Adrenal gland (tissue), 12 donors: ENCODE results near the gene MINDY4. TPM values are rescaled to one million over a fixed set of nuclear protein-coding genes. Genes with fewer than 3 reads are reported as not detected.

ENCODE experiments used
- DNase-seq, 7 donors: peaks; one replicate each; pipeline ENCODE4 v3.0.0-alpha.2; 2019 to 2020
- H3K27ac ChIP-seq, 5 donors: fragments of 200-600 bp; sonication (generic) in 4 of 5; 1 replicate in 3 of 5; 2 replicates in 2 of 5; pipeline versions ENCODE4 v1.5.1 to v1.8.0; 2016 to 2020; ENCODE audit warnings: mild to moderate bottlenecking in 1 of 5
- H3K27me3 ChIP-seq: fragments of 200-600 bp; 2 replicates; pipeline ENCODE4 v1.8.0; 2021
- H3K36me3 ChIP-seq, 2 donors: fragments of 200-600 bp; replicated peaks in 1 of 2; 1 replicate in 1 of 2; 2 replicates in 1 of 2; pipeline versions ENCODE4 v1.5.1 to v1.8.0; 2018 to 2022
- H3K4me1 ChIP-seq, 2 donors: fragments of 200-600 bp; replicated peaks in 1 of 2; 1 replicate in 1 of 2; 2 replicates in 1 of 2; pipeline versions ENCODE4 v1.5.1 to v1.8.0; 2018 to 2021
- H3K4me3 ChIP-seq, 4 donors: fragments of 200-600 bp; sonication (generic) in 3 of 4; one replicate each; pipeline ENCODE4 v1.5.1; 2016 to 2018
- H3K9me3 ChIP-seq, 3 donors: fragments of 200-600 bp; sonication (generic) in 1 of 3; replicated peaks in 1 of 3; 1 replicate in 2 of 3; 2 replicates in 1 of 3; pipeline versions ENCODE4 v1.5.1 to v1.8.0; 2016 to 2021
- POLR2A ChIP-seq, 2 donors: fragments of 450-650 bp; IDR thresholded peaks; one replicate each; pipeline ENCODE4 v1.6.1; 2017; ENCODE audit warnings: antibody characterized with exemption in 2 of 2, mild to moderate bottlenecking in 2 of 2, moderate library complexity in 1 of 2
- WGBS, 4 donors: extraction: QIAGEN DNeasy Blood & Tissue Kit in 2 of 4; methylation state at CpG; one replicate each; pipeline versions ENCODE4 v1.1.5 to v1.1.7; 2013 to 2017; 5-methylcytosine and 5-hydroxymethylcytosine counted together
- intact Hi-C, 2 donors: fragments of 100-400 bp; cut with DNase I; formaldehyde crosslinking; loops; one replicate each; pipeline versions ENCODE4 v1.14.1 to v1.15.0; 2022 to 2023
- polyA plus RNA-seq, 3 donors: library from polyadenylated mRNA; stranded (reverse); fragments of 200-250 nt in 2 of 3; fragments of 350-450 nt in 1 of 3; fragmentation: Illumina TruSeq in 1 of 3; extraction: RNeasy Lipid Tissue Mini Kit (QIAGEN cat#74804) in 1 of 3; gene quantifications; one replicate each; pipeline ENCODE4 v1.2.3, GENCODE V29; 2013 to 2014
- total RNA-seq, 9 donors: library from RNA; depleted of rRNA in 4 of 9; stranded (reverse); fragments of >200 nt in 4 of 9; fragments of 120-200 nt in 1 of 9; fragmentation: NEBNext Ultra II Directional in 1 of 9; extraction: Animal tissue kit (Norgen Biotek cat#: 25700) in 1 of 9; gene quantifications; one replicate each; pipeline versions ENCODE4 v1.1.0 to v1.2.4, GENCODE V29; 2013 to 2023
- TF ChIP-seq, protein P1 (sequence below), 6 experiments: fragments of 450-650 bp in 4 of 6; fragments of 200-600 bp in 2 of 6; sonication (generic) in 1 of 6; IDR thresholded peaks; 1 replicate in 5 of 6; 2 replicates in 1 of 6; pipeline versions ENCODE4 v1.5.1 to v1.8.0; 2016 to 2021; ENCODE audit warnings: antibody characterized with exemption in 6 of 6, mild to moderate bottlenecking in 2 of 6, moderate library complexity in 1 of 6
- donor health status: healthy with polysubstance abuse.
- donor health status: Bipolar disorder and iron deficiency.
- donor health status: DM: yes; HTN: yes; CAD: no.
- donor health status: DM: no; HTN: no; CAD: no.
- donor health status: DM: no; HTN: no; CAD: no.
- donor health status: DM: yes; HTN: yes; CAD: no.

The MINDY4 gene
- total and polyA plus RNA-seq, 12 donors, result 4.8 to 19.9 (median 7.3) TPM

DNA sequence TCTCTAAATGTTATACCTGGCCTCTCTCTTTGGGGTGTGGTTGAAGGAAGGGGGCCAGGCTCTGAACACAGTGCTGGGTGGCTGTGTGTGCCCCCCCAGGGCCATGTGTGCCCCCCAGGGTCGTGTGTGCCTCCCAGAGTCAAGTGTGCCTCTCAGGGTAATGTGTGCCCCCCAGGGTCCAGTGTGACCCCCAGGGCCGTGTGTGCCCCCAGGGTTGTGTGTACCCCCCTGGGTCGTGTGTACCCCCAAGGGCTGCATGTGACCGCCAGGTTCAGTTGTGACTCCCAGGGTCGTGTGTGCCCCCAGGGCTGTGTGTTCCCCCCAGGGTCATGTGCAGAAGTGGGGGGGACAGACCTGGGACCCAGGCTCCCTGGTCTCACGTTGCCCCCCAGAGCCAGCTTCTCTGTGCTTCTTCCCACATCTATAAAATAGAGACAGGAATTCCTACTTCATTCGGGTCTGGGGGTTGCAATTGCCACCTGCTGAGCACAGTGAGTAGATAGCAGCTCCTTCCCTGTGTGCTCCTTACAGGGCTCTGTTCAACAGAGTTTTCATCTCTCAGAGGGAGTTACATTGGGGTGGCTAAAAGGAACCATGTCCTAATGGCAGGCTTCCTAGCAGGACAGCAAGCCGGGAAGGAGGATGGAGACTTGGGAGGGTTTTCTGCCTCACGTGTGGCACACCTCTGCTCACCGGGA is 99.8 kb downstream of the MINDY4 start:
- no peak for DNase-seq
- Histone ChIP-seq H3K27ac (peak overlapping the region in 1 of 5 donors; percentile 40), H3K9me3 (no peaks in the 10 kb centered on the region), H3K27me3 (no peaks in the 10 kb centered on the region), H3K4me1 (no peaks in the 10 kb centered on the region), H3K4me3 (no peak overlapping the region), H3K36me3 (no peaks in the 10 kb centered on the region)
- TF ChIP-seq, protein P1, sequence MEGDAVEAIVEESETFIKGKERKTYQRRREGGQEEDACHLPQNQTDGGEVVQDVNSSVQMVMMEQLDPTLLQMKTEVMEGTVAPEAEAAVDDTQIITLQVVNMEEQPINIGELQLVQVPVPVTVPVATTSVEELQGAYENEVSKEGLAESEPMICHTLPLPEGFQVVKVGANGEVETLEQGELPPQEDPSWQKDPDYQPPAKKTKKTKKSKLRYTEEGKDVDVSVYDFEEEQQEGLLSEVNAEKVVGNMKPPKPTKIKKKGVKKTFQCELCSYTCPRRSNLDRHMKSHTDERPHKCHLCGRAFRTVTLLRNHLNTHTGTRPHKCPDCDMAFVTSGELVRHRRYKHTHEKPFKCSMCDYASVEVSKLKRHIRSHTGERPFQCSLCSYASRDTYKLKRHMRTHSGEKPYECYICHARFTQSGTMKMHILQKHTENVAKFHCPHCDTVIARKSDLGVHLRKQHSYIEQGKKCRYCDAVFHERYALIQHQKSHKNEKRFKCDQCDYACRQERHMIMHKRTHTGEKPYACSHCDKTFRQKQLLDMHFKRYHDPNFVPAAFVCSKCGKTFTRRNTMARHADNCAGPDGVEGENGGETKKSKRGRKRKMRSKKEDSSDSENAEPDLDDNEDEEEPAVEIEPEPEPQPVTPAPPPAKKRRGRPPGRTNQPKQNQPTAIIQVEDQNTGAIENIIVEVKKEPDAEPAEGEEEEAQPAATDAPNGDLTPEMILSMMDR (IDR thresholded peaks at IDR 0.05), result no peak
- TF ChIP-seq POLR2A (IDR thresholded peaks at IDR 0.05), result no peak
- intact Hi-C loops, result no loop called here
- WGBS, 4 donors, result 79 to 87% (median 83%) methylated on average over 5 to 10 of the region's 10 CpGs

DNA sequence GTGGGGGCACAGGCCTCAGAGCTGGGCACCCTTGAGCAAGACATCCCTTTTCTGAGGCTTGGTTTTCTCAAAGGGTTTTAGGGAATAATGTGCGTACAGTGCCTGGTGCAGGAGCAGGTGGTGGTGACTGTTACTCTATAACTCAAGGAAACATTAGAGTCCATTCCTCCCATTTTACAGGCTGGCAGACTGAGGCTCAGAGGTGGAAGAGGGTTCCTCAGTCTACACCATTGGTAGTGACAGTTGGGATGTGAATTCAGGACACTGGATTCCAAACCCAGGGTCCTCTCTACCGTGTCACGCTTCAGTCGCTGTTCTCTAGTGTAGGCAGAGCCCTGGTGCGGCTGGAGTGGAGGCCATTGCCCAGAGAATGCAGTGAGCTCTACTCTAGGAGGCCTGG is 100.4 kb downstream of the MINDY4 start:
- H3K27me3 ChIP-seq, result no peaks in the 10 kb centered on the region
- no peak overlapping the region for H3K27ac ChIP-seq
- 96 to 100% (median 98%) methylated on average over 5 of the region's 5 CpGs for WGBS, 4 donors
- no peaks in the 10 kb centered on the region for H3K4me1 ChIP-seq
- no peak for DNase-seq
- H3K4me3 ChIP-seq, result no peak overlapping the region
- intact Hi-C loops, result no loop called here
- TF ChIP-seq, protein P1 (IDR thresholded peaks at IDR 0.05), result no peak
- no peak for TF ChIP-seq POLR2A (IDR thresholded peaks at IDR 0.05)
- H3K36me3 ChIP-seq, result no peaks in the 10 kb centered on the region
- H3K9me3 ChIP-seq, result no peaks in the 10 kb centered on the region

DNA sequence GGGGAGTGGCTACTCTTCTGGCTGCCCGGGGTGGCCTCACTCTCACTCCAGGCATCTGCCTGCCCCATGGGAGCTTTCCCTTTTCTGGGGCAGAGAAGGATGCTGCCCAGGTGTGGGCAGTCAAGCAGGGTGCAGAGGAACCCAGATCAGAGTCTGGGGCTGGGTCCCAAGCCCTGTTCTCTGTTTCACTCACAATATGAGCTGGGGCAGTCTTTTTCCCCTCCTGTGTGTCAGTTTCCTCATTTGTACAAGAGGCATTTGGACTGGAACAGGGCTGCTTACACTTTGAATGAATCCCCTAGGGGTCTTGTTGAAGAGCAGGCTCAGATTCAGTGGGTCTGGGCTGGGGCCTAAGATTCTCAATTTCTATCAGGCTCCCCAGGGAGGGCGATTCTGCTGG is 102.0 kb downstream of the MINDY4 start:
- no peak for TF ChIP-seq POLR2A (IDR thresholded peaks at IDR 0.05)
- TF ChIP-seq, protein P1 (IDR thresholded peaks at IDR 0.05), result no peak
- intact Hi-C loops, result no loop called here
- Histone ChIP-seq H3K4me1 (no peaks in the 10 kb centered on the region), H3K27me3 (no peaks in the 10 kb centered on the region), H3K36me3 (no peaks in the 10 kb centered on the region), H3K9me3 (no peaks in the 10 kb centered on the region), H3K4me3 (no peak overlapping the region), H3K27ac (no peak overlapping the region)
- DNase-seq, result no peak
- WGBS, 4 donors, result 91 to 100% (median 91%) methylated on average over 1 to 2 of the region's 2 CpGs; no CpG with 5 or more reads in 1 of the 4 donors

DNA sequence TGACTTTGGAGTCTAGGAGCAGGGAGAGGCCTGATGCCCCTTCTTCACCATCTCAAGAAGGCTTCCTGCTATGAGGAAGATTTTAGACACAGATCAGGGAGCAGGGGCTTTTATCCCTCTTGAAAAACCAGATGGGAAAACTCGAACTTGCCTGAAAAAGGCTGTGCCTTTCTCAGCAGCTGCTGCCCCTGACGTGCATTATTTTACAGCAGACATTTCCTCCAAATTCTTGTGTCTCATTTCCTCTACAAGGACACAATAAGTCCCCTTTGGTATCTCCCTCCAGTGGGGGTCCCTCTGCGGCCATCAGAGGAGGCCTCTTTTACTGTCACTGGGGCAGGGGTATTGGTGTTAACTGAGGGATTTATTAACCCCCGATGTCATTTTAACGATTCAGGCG is 102.4 kb downstream of the MINDY4 start:
- TF ChIP-seq, protein P1 (IDR thresholded peaks at IDR 0.05), result no peak
- TF ChIP-seq POLR2A (IDR thresholded peaks at IDR 0.05), result no peak
- no peak overlapping the region for H3K4me3 ChIP-seq
- no peak for DNase-seq
- H3K9me3 ChIP-seq, result no peaks in the 10 kb centered on the region
- intact Hi-C loops, result no loop called here
- no peak overlapping the region for H3K27ac ChIP-seq
- WGBS, 4 donors, result 82 to 89% (median 85%) methylated on average over 6 of the region's 6 CpGs
- H3K27me3 ChIP-seq, result no peaks in the 10 kb centered on the region
- H3K4me1 ChIP-seq, result no peaks in the 10 kb centered on the region
- H3K36me3 ChIP-seq, result no peaks in the 10 kb centered on the region
